SH-SY5Y (cell line): Measurements from ENCODE around the gene ZNF460.

ENCODE experiments used
- GATA2 ChIP-seq: IDR thresholded peaks from 2 replicates; pipeline ENCODE4 v1.6.1; 2011; ENCODE audit warnings: mild to moderate bottlenecking, low read depth, low read length
- GATA3 ChIP-seq: IDR thresholded peaks from 2 replicates; pipeline ENCODE4 v1.6.1; 2011; ENCODE audit warnings: low read depth, mild to moderate bottlenecking, low read length, moderate library complexity

GRCh38 chr19:57317503-57317902, 37.2 kb downstream of the ZNF460 start:
- TF ChIP-seq GATA2 (no peak), GATA3 (no peak)
